MCF 10A (cell line): Measurements from ENCODE around the gene PCYT2. TPM values are rescaled to one million over a fixed set of nuclear protein-coding genes. Genes with fewer than 3 reads are reported as not detected.
A peak's percentile ranks its signal among the peaks of the same experiment; 100 is the strongest.

Experiments used
- BruUV-seq: library from RNA; stranded (reverse); fragments of 400-500 nt; replicated peaks from 2 replicates; lab custom pipeline; 2021; lab: Mats Ljungman, UMichigan
- CTCF ChIA-PET: fragments of 300-600 bp; sonication (Branson Sonifier 250); formaldehyde crosslinking; extraction: SDS; loops from one replicate; lab custom pipeline; 2021; ENCODE audit warnings: antibody characterized with exemption, inconsistent platforms; lab: Yijun Ruan, JAX
- POLR2A ChIA-PET: fragments of 300-600, 350-650 bp; sonication (Branson Sonifier 250); formaldehyde crosslinking; extraction: SDS; loops from one replicate; lab custom pipeline; 2020; ENCODE audit warnings: antibody characterized with exemption, inconsistent platforms; lab: Yijun Ruan, JAX
- DNase-seq: peaks from one replicate; pipeline ENCODE4 v3.0.0-alpha.2; 2018; ENCODE audit not compliant: unreplicated experiment
- H3K27ac Mint-ChIP-seq: one replicate; pipeline ENCODE4 v1.8.0; 2022; ENCODE audit warnings: mild to moderate bottlenecking, low read depth, mixed read lengths; ENCODE audit not compliant: unreplicated experiment
- H3K27me3 Mint-ChIP-seq: one replicate; pipeline ENCODE4 v1.8.0; 2022; ENCODE audit warnings: mixed read lengths; ENCODE audit not compliant: insufficient read depth, unreplicated experiment
- H3K36me3 Mint-ChIP-seq: one replicate; pipeline ENCODE4 v1.8.0; 2022; ENCODE audit warnings: mild to moderate bottlenecking, moderate library complexity, mixed read lengths; ENCODE audit not compliant: insufficient read depth, unreplicated experiment
- H3K4me1 Mint-ChIP-seq: one replicate; pipeline ENCODE4 v1.8.0; 2022; ENCODE audit warnings: mixed read lengths; ENCODE audit not compliant: insufficient read depth, unreplicated experiment
- H3K4me3 Mint-ChIP-seq: one replicate; pipeline ENCODE4 v1.8.0; 2022; ENCODE audit warnings: mild to moderate bottlenecking, moderate library complexity, mixed read lengths; ENCODE audit not compliant: unreplicated experiment
- H3K9me3 Mint-ChIP-seq: one replicate; pipeline ENCODE4 v1.8.0; 2022; ENCODE audit warnings: mixed read lengths; ENCODE audit not compliant: unreplicated experiment
- intact Hi-C: fragments of 100-400 bp; cut with micrococcal nuclease; formaldehyde crosslinking; loops from 2 replicates; pipeline ENCODE4 v1.14.1; 2022
- total RNA-seq: library from RNA; stranded (reverse); gene quantifications from 2 replicates; pipeline ENCODE4 v1.2.3, GENCODE V29; 2022
- TF ChIP-seq, protein P1 (sequence below): fragments of 200-600 bp; IDR thresholded peaks from one replicate; pipeline ENCODE4 v1.8.0; 2022; ENCODE audit warnings: antibody characterized with exemption, mild to moderate bottlenecking; ENCODE audit not compliant: unreplicated experiment

Gene PCYT2
- total RNA-seq, 1 experiment from 2014 or later, result 26.8 TPM

DNA sequence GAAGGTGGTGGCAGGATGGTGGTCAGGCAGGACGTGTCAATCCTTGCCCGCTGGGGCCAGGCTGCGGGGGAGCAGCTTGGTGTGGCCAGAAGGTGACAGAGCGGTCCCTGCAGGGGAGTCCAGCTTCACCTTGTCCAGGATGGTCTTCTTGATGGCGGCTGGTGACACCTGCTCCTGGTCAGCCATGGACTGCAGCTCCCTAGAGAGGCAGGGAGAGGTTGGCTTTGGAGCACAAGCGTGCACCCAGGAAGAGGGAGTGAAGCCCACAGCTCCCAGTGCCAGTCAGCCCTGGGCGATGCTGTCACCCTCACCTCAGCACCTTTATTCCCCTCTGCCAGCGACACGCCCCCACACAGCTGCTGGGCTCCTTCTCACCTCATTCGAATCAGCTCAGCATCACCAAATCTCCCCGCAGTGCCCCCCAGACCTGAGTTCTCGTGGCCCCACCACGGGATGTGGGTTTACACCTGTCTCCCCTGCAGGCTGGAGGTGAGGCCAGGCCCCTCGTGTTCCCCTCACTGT lies 22.0 kb upstream of the PCYT2 start:
- Mint-ChIP-seq H3K4me1 (peaks cover 11% of the 10 kb centered on the region), H3K4me3 (no peak overlapping the region), H3K27ac (no peak overlapping the region), H3K9me3 (no peaks in the 10 kb centered on the region), H3K36me3 (peaks cover 7% of the 10 kb centered on the region), H3K27me3 (no peaks in the 10 kb centered on the region)
- no TSS peak for BruUV-seq
- intact Hi-C loops, result no loop called here
- POLR2A ChIA-PET, result no interaction called here
- TF ChIP-seq, protein P1, sequence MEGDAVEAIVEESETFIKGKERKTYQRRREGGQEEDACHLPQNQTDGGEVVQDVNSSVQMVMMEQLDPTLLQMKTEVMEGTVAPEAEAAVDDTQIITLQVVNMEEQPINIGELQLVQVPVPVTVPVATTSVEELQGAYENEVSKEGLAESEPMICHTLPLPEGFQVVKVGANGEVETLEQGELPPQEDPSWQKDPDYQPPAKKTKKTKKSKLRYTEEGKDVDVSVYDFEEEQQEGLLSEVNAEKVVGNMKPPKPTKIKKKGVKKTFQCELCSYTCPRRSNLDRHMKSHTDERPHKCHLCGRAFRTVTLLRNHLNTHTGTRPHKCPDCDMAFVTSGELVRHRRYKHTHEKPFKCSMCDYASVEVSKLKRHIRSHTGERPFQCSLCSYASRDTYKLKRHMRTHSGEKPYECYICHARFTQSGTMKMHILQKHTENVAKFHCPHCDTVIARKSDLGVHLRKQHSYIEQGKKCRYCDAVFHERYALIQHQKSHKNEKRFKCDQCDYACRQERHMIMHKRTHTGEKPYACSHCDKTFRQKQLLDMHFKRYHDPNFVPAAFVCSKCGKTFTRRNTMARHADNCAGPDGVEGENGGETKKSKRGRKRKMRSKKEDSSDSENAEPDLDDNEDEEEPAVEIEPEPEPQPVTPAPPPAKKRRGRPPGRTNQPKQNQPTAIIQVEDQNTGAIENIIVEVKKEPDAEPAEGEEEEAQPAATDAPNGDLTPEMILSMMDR, result no peak
- CTCF ChIA-PET, result interaction anchor here (1.8 kb wide), 1 partner anchor 88 kb away, joined by 5 read pairs; no protein-coding TSS in a partner anchor
- no peak for DNase-seq

DNA sequence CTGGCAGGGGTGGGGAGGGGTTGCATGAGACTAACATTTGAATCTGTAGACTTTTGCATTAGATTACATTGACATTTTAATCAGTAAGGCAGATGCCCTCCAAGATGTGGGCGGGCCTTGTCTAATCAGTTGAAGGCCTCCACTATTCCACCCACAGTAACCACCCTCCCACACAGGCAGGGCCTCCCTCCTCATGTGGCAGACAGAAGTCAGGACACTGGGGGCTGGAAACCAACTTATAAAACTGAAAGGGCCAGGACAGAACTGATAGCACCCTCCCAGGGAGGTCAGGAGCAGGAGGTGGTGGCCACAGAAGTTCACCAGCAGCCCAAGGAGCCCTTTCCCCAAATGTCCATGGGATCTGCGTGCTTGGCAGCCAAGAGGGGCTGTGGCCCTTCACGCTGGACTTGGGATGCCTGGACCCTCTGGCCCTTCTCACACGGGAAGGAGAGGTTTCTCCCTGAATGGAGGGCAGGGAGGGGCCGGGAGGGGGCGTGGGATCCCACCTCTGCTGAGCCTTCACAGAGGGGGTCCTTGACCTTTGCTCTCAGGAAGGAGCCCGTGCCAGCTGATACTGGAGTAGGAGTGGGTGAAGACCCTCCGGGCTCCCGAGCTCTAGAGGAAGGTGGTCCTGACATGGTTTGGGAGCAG lies 21.3 kb upstream of the PCYT2 start:
- Mint-ChIP-seq H3K4me3 (no peak overlapping the region), H3K9me3 (no peaks in the 10 kb centered on the region), H3K4me1 (peaks cover 11% of the 10 kb centered on the region), H3K36me3 (peaks cover 7% of the 10 kb centered on the region), H3K27ac (no peak overlapping the region), H3K27me3 (no peaks in the 10 kb centered on the region)
- TF ChIP-seq, protein P1, result no peak
- ChIA-PET POLR2A (no interaction called here), CTCF (interaction anchor here (0.7 to 1.8 kb wide), 2 partner anchors 11 to 89 kb away, joined by 3 to 5 read pairs; no protein-coding TSS in a partner anchor)
- intact Hi-C loops, result no loop called here
- BruUV-seq, result TSS peak; percentile 64
- no peak for DNase-seq

DNA sequence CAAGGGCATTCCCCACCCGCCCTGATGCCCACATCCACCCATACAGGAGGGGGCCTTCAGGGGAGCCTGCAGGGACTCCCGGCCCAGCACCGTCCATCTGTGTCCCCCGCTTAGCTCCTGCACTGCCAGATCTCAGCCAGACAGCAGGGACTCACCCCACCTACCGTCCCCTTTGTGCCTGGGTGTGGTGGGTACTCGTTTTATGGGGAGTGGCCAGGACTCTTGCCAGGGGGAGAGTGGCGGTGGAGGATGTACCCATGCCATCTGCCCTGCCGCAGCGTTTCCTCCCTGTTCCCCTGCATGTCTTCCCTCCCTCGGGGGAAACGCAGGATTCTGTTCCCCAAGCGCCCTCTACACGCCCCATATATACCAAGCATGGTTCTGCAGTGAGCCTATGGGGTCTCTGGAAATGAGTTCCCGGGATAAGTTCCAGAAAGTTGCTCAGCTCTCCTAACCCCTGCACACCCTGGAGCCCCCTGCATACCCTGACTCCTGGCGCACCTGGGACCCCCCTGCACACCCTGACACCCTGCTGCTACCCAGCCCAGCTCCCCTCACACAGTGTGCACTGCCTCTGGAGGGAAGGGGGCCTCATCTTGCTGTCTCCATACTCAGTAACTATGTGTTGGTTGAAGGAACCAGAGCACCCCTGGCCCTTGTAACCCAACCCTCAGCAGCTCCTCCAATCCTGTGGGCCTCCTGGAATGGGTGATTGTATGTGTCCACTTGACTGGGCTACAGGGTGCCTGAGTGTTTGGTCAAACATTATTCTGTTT lies 20.5 kb upstream of the PCYT2 start:
- Mint-ChIP-seq H3K4me3 (no peak overlapping the region), H3K27ac (no peak overlapping the region), H3K9me3 (no peaks in the 10 kb centered on the region), H3K36me3 (peaks cover 7% of the 10 kb centered on the region), H3K27me3 (no peaks in the 10 kb centered on the region), H3K4me1 (peaks cover 11% of the 10 kb centered on the region)
- DNase-seq, result no peak
- no TSS peak for BruUV-seq
- ChIA-PET CTCF (interaction anchor here (0.7 kb wide), 1 partner anchor 12 kb away, joined by 3 read pairs; no protein-coding TSS in a partner anchor), POLR2A (no interaction called here)
- TF ChIP-seq, protein P1, result no peak
- intact Hi-C loops, result no loop called here

DNA sequence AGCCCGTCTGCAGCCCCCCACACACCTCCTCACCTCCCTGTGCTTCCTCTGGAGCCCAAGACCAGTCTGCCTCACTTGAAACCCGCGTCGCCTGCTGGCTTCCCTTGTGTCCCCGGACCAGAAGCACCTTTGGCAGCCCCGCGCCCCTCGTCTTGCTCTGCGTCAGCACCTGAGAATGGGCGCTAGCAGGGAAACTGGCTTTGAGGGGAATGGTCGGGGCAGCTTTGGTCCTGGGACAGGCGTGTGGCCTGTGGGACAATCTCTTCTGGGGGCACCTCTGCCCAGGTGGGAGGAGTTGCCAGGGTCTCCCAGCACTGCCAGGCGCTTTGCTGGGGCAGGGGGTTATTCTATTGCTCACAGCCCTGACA lies 20.0 kb upstream of the PCYT2 start:
- H3K4me3 Mint-ChIP-seq, result no peak overlapping the region
- no peak overlapping the region for H3K27ac Mint-ChIP-seq
- no peaks in the 10 kb centered on the region for H3K27me3 Mint-ChIP-seq
- BruUV-seq, result no TSS peak
- H3K36me3 Mint-ChIP-seq, result peaks cover 7% of the 10 kb centered on the region
- H3K4me1 Mint-ChIP-seq, result peaks cover 15% of the 10 kb centered on the region
- ChIA-PET POLR2A (interaction anchor here (0.7 kb wide), 1 partner anchor 195 kb away, joined by 3 read pairs; no protein-coding TSS in a partner anchor), CTCF (no interaction called here)
- intact Hi-C loops, result no loop called here
- H3K9me3 Mint-ChIP-seq, result no peaks in the 10 kb centered on the region
- no peak for DNase-seq
- TF ChIP-seq, protein P1, result no peak
